ENCODE measurements around the gene MYCN.

GRCh38 chr2:15893689-15894480 is 46.5 kb upstream of the MYCN start:
- TF ChIP-seq TAF1 (IDR thresholded peaks at IDR 0.05; ENCODE audit: low read depth) (no peak), EP300 (IDR thresholded peaks at IDR 0.05; ENCODE audit: borderline replicate concordance) (no peak), NFIC (IDR thresholded peaks at IDR 0.05) (no peak), FOXM1 (IDR thresholded peaks at IDR 0.05; ENCODE audit: borderline replicate concordance, low read depth) (no peak), EGR1 (IDR thresholded peaks at IDR 0.05) (no peak), RAD21 (IDR thresholded peaks at IDR 0.05; ENCODE audit: low read depth) (no peak), TEAD4 (IDR thresholded peaks at IDR 0.05) (no peak), CEBPB (IDR thresholded peaks at IDR 0.05) (no peak), TCF12 (IDR thresholded peaks at IDR 0.05; ENCODE audit: low read depth) (no peak)
- TF ChIP-seq, protein P1, sequence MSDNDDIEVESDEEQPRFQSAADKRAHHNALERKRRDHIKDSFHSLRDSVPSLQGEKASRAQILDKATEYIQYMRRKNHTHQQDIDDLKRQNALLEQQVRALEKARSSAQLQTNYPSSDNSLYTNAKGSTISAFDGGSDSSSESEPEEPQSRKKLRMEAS (IDR thresholded peaks at IDR 0.05), result no peak
- TF ChIP-seq, protein P2, sequence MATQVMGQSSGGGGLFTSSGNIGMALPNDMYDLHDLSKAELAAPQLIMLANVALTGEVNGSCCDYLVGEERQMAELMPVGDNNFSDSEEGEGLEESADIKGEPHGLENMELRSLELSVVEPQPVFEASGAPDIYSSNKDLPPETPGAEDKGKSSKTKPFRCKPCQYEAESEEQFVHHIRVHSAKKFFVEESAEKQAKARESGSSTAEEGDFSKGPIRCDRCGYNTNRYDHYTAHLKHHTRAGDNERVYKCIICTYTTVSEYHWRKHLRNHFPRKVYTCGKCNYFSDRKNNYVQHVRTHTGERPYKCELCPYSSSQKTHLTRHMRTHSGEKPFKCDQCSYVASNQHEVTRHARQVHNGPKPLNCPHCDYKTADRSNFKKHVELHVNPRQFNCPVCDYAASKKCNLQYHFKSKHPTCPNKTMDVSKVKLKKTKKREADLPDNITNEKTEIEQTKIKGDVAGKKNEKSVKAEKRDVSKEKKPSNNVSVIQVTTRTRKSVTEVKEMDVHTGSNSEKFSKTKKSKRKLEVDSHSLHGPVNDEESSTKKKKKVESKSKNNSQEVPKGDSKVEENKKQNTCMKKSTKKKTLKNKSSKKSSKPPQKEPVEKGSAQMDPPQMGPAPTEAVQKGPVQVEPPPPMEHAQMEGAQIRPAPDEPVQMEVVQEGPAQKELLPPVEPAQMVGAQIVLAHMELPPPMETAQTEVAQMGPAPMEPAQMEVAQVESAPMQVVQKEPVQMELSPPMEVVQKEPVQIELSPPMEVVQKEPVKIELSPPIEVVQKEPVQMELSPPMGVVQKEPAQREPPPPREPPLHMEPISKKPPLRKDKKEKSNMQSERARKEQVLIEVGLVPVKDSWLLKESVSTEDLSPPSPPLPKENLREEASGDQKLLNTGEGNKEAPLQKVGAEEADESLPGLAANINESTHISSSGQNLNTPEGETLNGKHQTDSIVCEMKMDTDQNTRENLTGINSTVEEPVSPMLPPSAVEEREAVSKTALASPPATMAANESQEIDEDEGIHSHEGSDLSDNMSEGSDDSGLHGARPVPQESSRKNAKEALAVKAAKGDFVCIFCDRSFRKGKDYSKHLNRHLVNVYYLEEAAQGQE (IDR thresholded peaks at IDR 0.05; ENCODE audit: low read depth), result no peak

All from Ishikawa (cell line).